Retinal pigment epithelial cell (primary cell): Measurements from ENCODE around the gene CFAP251.

Source experiments
- DNase-seq: peaks from one replicate; pipeline ENCODE4 v3.0.0-alpha.2; 2010; ENCODE audit warnings: low read depth
- H3K4me3 ChIP-seq: 2 replicates; pipeline ENCODE4 v1.5.1; 2011; ENCODE audit warnings: mild to moderate bottlenecking, low read length, control low read depth, moderate library complexity
- TF ChIP-seq, protein P1 (sequence below): conservative IDR thresholded peaks from 2 replicates; pipeline ENCODE4 v1.5.1; 2011; ENCODE audit warnings: low read depth, low read length, control low read depth, inconsistent platforms

CFAP251 gene

DNA sequence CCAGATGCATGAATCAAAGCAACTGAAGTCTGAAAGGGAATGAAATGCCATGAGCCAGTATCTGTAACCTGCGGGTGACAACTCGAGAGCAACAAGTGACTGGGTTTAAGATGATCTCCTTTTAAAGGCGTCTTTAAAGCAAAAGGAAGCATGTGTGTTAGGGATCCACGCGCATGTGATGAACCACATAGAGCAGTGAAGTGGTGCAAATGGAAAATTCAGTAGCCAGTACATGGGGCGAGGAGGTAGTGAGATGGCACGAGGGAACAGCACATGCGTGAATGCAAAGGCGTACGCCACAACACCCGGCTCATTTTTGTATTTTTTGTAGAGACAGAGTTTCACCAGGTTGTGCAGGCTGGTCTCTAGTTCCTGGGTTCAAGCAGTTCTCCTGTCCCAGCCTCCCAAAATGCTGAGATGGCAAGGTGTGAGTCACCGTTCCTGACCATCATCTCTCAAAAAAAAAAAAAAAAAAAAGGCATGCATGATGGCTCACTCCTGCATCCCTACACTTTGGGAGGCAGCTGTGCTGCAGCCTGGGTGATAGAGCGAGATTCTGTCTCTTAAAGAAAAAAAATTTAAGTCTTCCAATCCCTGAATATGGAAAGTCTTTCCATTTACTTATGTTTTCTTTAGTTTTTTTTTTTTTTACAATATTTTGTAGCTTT lies 78.7 kb downstream of the CFAP251 start:
- TF ChIP-seq, protein P1, sequence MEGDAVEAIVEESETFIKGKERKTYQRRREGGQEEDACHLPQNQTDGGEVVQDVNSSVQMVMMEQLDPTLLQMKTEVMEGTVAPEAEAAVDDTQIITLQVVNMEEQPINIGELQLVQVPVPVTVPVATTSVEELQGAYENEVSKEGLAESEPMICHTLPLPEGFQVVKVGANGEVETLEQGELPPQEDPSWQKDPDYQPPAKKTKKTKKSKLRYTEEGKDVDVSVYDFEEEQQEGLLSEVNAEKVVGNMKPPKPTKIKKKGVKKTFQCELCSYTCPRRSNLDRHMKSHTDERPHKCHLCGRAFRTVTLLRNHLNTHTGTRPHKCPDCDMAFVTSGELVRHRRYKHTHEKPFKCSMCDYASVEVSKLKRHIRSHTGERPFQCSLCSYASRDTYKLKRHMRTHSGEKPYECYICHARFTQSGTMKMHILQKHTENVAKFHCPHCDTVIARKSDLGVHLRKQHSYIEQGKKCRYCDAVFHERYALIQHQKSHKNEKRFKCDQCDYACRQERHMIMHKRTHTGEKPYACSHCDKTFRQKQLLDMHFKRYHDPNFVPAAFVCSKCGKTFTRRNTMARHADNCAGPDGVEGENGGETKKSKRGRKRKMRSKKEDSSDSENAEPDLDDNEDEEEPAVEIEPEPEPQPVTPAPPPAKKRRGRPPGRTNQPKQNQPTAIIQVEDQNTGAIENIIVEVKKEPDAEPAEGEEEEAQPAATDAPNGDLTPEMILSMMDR = no peak
- no peak overlapping the region for H3K4me3 ChIP-seq
- DNase-seq = no peak

DNA sequence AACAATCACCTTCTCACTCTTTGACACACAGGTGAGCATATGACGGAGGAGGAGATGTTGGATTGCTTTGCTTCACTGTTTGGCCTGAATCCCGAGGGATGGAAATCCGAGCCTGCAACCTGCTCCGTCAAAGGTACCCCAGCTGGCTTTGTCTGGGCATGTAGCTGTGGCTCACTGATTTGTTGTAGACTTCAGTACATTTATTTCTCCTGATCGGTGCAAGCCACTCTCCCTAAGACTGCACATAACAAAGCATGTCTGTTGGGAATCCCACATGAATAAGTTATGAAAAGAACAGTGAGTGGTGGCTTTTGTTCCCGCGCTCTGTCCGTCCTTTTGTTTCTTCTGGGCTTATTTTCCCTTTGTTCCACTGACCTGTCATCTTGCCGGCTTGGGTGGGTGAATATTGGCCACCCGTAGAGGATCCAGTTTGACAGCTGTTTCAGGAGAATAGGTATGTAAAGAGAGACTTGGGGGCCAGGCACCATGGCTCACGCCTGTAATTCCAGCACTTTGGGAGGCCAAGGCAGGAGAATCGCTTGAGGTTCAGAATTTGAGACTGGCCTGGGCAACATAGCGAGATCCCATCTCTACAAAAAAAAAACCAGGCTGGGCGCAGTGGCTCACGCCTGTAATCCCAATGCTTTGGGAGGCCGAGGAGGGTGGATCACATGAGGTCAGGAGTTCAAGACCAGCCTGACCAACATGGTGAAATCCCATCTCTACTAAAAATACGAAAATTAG lies 83.2 kb downstream of the CFAP251 start:
- no peak for DNase-seq
- TF ChIP-seq, protein P1 = no peak
- H3K4me3 ChIP-seq = no peak overlapping the region

DNA sequence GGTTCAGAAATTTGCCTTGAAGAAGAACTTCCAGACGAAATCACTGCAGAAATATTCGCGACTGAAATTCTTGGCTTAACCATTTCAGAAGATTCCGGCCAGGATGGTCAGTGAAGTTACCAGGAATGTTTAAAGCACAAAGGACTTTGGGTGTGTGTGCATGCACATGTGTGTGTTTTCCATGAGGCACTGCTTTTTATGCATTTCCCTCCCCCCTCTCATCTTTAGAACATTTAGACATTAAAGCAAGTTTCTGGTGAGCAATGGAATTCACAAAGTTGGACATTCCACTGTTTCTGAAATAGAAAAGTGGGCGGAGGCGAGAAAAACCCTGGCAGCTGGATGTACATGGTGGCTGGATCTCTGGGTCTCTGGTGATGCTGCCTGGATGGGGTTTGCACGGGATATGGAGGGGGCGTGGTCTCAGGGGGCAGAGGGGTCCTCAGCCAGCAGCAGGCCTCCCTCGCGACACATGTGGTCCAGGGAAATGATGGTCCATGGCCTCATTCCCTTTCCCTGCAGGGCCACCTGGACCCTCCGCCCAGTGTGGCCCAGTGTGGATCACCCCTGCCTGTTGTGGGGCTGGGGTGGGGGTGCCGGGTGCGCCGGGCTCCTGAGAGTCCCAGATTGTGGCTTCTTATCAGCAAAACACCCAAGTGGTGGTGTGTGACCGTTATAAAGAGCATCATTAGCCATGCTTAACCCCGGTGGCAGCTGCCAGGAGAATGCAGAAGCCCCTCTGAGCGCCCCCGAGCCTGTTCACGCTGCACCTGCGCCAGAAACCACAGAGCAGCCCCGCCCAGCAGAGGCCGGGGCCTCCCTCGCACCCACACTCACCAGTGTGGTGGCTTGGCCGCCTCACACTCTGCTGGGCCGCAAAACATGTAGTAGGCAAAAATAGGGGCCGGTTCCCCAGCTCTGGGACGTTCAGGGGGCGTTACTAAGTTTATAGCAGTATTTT lies 85.5 kb downstream of the CFAP251 start:
- no peak overlapping the region for H3K4me3 ChIP-seq
- TF ChIP-seq, protein P1 = no peak
- DNase-seq = no peak

DNA sequence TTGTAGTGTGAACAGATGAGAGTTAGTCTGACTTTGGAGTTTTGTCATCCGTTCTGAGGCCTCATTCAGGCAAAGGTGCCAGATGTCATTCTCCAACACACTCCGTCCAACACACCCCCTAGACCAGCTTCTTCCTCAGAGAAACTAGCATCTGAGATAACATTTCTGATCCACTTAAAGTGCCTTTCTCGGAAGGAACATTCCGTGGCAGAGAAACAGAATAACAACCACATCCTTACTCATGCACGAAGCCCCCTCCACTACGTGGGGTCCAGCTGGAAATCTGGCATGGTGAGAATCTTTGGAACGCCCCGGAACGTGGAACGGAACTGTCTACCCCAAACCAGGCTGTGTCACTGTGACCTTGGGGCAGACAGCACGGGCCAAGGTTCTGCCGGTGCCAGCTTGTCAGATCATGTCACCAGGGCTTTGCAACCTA lies 86.3 kb downstream of the CFAP251 start:
- TF ChIP-seq, protein P1 = no peak
- H3K4me3 ChIP-seq = no peak overlapping the region
- DNase-seq = no peak

DNA sequence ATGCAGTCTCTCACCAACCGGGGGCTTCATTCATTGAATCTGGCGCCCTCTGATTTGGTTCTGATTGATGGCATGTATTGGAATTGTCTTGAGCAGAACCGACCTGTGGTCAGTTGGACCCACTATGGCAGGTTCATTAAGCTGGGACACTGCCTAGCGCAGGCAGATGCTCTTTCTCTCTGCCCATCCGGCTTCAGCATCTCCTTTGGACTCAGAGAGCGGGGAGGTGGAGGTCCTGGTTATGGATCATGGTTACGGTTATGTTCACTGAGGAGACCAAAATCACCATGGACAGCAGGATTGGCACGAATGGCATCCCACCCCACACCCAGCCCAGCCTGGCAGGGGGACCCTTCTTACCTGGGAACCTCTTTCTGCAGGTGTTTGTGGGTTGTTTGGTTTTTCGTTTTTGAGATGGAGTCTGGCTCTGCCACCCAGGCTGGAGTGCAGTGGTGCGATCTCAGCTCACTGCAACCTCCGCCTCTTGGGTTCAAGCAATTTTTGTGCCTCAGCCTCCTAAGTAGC lies 86.9 kb downstream of the CFAP251 start:
- TF ChIP-seq, protein P1 = no peak
- H3K4me3 ChIP-seq = no peak overlapping the region
- no peak for DNase-seq

DNA sequence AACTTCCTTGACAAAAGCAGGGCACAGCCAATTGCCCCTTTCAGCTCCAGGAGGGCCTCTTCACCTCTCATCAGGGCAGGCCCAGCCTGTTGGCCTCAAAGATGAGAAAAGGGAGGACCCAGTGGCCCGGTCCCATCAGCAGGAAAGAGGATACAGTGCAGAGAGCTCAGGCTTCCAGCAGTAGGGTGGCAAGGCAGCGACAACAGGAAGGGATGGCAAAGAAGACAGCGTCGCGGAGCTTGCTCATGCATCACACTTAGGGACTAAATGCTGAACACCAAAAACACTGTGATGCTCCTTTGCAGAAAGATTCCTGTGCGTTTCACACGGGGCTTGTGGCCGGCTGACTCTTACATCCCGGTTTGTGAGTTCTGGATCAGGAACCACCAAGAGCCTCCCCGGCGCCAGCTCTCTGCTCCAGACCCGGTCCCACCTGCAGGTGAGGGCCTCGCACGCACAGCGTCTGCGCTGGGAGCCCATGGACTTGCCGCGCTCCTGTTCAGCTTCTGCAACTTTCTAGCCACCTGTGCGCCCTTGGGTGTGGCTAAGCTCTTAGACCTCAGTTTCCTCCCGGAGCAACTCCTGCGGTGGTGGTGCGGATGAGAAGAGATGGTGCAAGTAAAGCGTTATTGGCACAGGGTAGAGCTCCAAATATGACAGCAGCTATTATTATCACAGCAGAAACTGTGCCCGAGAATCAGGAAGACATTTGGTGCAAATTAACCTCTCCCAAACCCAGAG lies 88.0 kb downstream of the CFAP251 start:
- no peak for DNase-seq
- TF ChIP-seq, protein P1 = no peak
- no peak overlapping the region for H3K4me3 ChIP-seq
